IMR-90 (cell line): ENCODE data around the gene PIM1. TPM values are rescaled to one million over a fixed set of nuclear protein-coding genes. Genes with fewer than 3 reads are reported as not detected.
A peak's percentile ranks its signal among the peaks of the same experiment; 100 is the strongest.

Experiments
- CHD1 ChIP-seq: IDR thresholded peaks from 2 replicates; pipeline ENCODE4 v1.6.1; 2012; ENCODE audit warnings: low read depth, low read length, improper control_type of control experiment
- MXI1 ChIP-seq: IDR thresholded peaks from 2 replicates; pipeline ENCODE4 v1.6.1; 2012; ENCODE audit warnings: low read depth, mild to moderate bottlenecking, low read length, moderate library complexity, borderline replicate concordance
- RAD21 ChIP-seq: IDR thresholded peaks from 2 replicates; pipeline ENCODE4 v1.6.1; 2012; ENCODE audit warnings: low read length, improper control_type of control experiment
- USF2 ChIP-seq: fragments of 150-350 bp; IDR thresholded peaks from 2 replicates; pipeline ENCODE4 v1.6.1; 2017; ENCODE audit warnings: mild to moderate bottlenecking, antibody characterized with exemption, low read length, low read depth
- polyA plus RNA-seq, 3 experiments: library from polyadenylated mRNA; depleted of rRNA; stranded (reverse); fragments of >200 nt; gene quantifications; 2 replicates each; pipeline ENCODE4 v1.2.3, GENCODE V29; 2012; ENCODE audit warnings: low replicate concordance in 1 of 3
- total RNA-seq: library from RNA; depleted of rRNA; stranded (reverse); fragments of >200 nt; gene quantifications from 2 replicates; pipeline ENCODE4 v1.2.3, GENCODE V29; 2012

PIM1 gene
- total and polyA plus RNA-seq, 2 of the 4 experiments (the other 2 are of a cell fraction), result 7.2 to 18.5 TPM

- no peak for TF ChIP-seq USF2
- peak; percentile 39 for TF ChIP-seq RAD21
- TF ChIP-seq MXI1, result no peak
- TF ChIP-seq CHD1, result no peak
Measured at GRCh38 chr6:37137201-37138090, 32.5 kb upstream of the PIM1 start (continued).
